ENCODE results near the gene P2RY6. TPM values are rescaled to one million over a fixed set of nuclear protein-coding genes. Genes with fewer than 3 reads are reported as not detected.

Gene P2RY6
- total and polyA plus RNA-seq, 11 donors = 0.56 to 17.7 (median 2.0) TPM

- DNase-seq = peak in 3 of 5 donors; percentile 12 to 25 (median 19)
- intact Hi-C loops (cut with DNase I) = loop anchor here in 3 of 10 donors (5.0 to 10.0 kb wide), 4 partner anchors 49 to 461 kb away; no protein-coding TSS in a partner anchor
Measured at GRCh38 chr11:73293356-73293936, 21.3 kb downstream of the P2RY6 start.

DNA sequence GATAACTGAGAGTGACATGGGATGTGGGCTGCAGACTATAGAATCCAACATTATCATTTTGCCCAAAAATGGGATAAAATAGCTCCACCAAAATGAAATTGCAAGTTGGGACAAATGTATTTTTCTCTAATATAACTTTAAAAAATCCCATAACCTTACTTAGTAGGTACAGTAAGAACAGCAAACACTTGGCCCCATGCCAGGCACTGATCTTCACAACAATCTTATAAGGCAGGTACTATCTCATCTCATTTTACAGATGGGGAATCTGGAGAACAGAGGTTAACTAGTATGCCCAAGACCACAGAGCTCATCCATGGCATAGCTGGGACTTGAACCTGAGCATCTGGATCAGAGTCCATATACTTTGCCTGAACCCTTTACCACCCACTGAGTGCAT lies 22.5 kb downstream of the P2RY6 start:
- Histone ChIP-seq H3K27me3 (no peaks in the 10 kb centered on the region), H3K27ac (no peak overlapping the region), H3K36me3 (peaks cover 0 to 13% (median 0%) of the 10 kb centered on the region in 9 donors), H3K4me1 (peaks cover 0 to 27% (median 6%) of the 10 kb centered on the region in 12 donors), H3K9me3 (no peaks in the 10 kb centered on the region), H3K4me3 (no peak overlapping the region)
- TF ChIP-seq CTCF (IDR thresholded peaks at IDR 0.05) (no peak), POLR2A (IDR thresholded peaks at IDR 0.05) (no peak)
- intact Hi-C loops (cut with DNase I) = loop anchor here in 3 of 10 donors (5.0 to 10.0 kb wide), 5 partner anchors 43 to 462 kb away; no protein-coding TSS in a partner anchor
- peak in 3 of 5 donors; percentile 21 to 26 (median 25) for DNase-seq
- no peak for ATAC-seq

More at GRCh38 chr11:73293356-73293936, 21.3 kb downstream of the P2RY6 start:
- H3K4me1 ChIP-seq = peaks cover 0 to 38% (median 17%) of the 10 kb centered on the region in 12 donors
- H3K27me3 ChIP-seq = no peaks in the 10 kb centered on the region
- no peak for ATAC-seq
- no peak overlapping the region for H3K27ac ChIP-seq
- WGBS, 4 donors = 90 to 95% (median 94%) methylated on average over 4 of the region's 4 CpGs; no CpG with 5 or more reads in 1 of the 4 donors
- no peaks in the 10 kb centered on the region for H3K9me3 ChIP-seq
- TF ChIP-seq POLR2A (IDR thresholded peaks at IDR 0.05) (no peak), CTCF (IDR thresholded peaks at IDR 0.05) (no peak)
- H3K4me3 ChIP-seq = peak overlapping the region in 1 of 12 donors; percentile 15
- H3K36me3 ChIP-seq = peaks cover 0 to 13% (median 0%) of the 10 kb centered on the region in 9 donors

DNA sequence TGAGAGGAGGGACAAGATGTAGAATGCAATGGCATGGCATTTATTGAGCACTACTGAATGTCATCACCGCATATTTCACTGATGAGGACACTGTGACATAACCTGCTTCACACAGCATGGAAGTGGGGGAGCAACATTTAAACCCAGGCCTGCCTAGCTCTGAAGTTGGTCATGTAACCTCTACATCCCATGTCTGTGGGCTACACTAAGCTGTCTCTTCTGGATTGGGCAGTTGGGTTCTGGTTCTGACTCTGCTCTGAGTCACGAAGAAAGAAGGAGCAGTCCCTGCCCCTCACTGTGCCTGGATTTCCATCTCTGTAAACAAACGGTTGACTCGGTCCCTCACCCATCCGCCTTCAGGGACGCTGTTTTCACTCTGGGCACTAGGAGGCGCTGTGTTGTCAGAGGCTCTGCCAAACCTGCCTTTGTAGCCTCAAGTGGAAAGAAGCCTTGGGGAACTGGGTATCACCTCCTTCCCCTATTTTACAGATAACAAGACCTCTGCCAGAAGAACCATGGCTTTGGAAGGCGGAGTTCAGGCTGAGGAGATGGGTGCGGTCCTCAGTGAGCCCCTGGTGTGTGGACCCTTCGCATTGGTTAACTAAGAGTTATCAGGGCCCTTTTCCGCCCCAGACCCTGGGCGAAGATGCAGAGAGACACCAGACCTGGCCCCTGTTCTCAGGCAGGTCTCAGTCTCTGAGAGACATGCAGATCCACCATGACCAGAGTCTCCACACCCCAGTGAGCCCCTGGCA lies 23.3 kb downstream of the P2RY6 start:
- ATAC-seq (peak in 3 of 4 donors; percentile 26 to 54 (median 39)), DNase-seq (peak; percentile 60 to 81 (median 68))
- H3K27me3 ChIP-seq = no peaks in the 10 kb centered on the region
- peaks cover 0 to 23% (median 3%) of the 10 kb centered on the region in 12 donors for H3K4me1 ChIP-seq
- no peaks in the 10 kb centered on the region for H3K9me3 ChIP-seq
- intact Hi-C loops (cut with DNase I) = loop anchor here in 2 of 10 donors (5.0 to 10.0 kb wide), 3 partner anchors 42 to 97 kb away; no protein-coding TSS in a partner anchor
- WGBS, 4 donors = 45 to 50% (median 48%) methylated on average over 10 to 12 of the region's 12 CpGs
- no peak overlapping the region for H3K27ac ChIP-seq
- H3K4me3 ChIP-seq = no peak overlapping the region
- TF ChIP-seq CTCF (IDR thresholded peaks at IDR 0.05) (peak; percentile 72 to 90 (median 86)), POLR2A (IDR thresholded peaks at IDR 0.05) (no peak)
- H3K36me3 ChIP-seq = peaks cover 0 to 13% (median 0%) of the 10 kb centered on the region in 9 donors

- H3K36me3 ChIP-seq = peaks cover 0 to 13% (median 0%) of the 10 kb centered on the region in 9 donors
- TF ChIP-seq POLR2A (IDR thresholded peaks at IDR 0.05) = no peak
- no peak for TF ChIP-seq CTCF (IDR thresholded peaks at IDR 0.05)
- 90 to 92% (median 90%) methylated on average over 3 of the region's 3 CpGs for WGBS, 4 donors
- ATAC-seq (no peak), DNase-seq (peak in 1 of 5 donors; percentile 3)
- H3K4me1 ChIP-seq = peaks cover 0 to 23% (median 3%) of the 10 kb centered on the region in 12 donors
- no peak overlapping the region for H3K27ac ChIP-seq
- no peaks in the 10 kb centered on the region for H3K9me3 ChIP-seq
- H3K4me3 ChIP-seq = no peak overlapping the region
- no peaks in the 10 kb centered on the region for H3K27me3 ChIP-seq
- intact Hi-C loops (cut with DNase I) = loop anchor here in 3 of 10 donors (2.0 to 10.0 kb wide), 4 partner anchors 41 to 99 kb away; no protein-coding TSS in a partner anchor
Measured at GRCh38 chr11:73295996-73296318, 23.8 kb downstream of the P2RY6 start.
